Keratinocyte (primary cell): ENCODE data around the gene RAB3IL1. TPM values are rescaled to one million over a fixed set of nuclear protein-coding genes. Genes with fewer than 3 reads are reported as not detected.

Source experiments
- DNase-seq: peaks from one replicate; pipeline ENCODE4 v3.0.0-alpha.2; 2011; ENCODE audit warnings: low read depth, missing footprints, low spot score
- FAIRE-seq: peaks from 2 replicates; lab custom pipeline; 2011; peaks lifted over from hg19 to GRCh38; lab: Jason Lieb, UNC
- H2AFZ ChIP-seq: 2 replicates; pipeline ENCODE4 v1.6.0; 2012; ENCODE audit warnings: low read length, control low read depth, inconsistent platforms; ENCODE audit not compliant: control insufficient read depth
- H3K27ac ChIP-seq: 2 replicates; pipeline ENCODE4 v1.5.1; 2011; ENCODE audit warnings: low read length; ENCODE audit not compliant: control insufficient read depth, insufficient read depth
- H3K27me3 ChIP-seq: 3 replicates; pipeline ENCODE4 v1.6.0; 2011; ENCODE audit warnings: low read length; ENCODE audit not compliant: control insufficient read depth, insufficient read depth; ENCODE audit errors: extremely low read depth
- H3K36me3 ChIP-seq, 2 experiments: 2 replicates in 1 of 2; 3 replicates in 1 of 2; pipeline ENCODE4 v1.5.1; 2011; ENCODE audit warnings: low read length in 2 of 2, mild to moderate bottlenecking in 1 of 2; ENCODE audit not compliant: control insufficient read depth in 2 of 2, insufficient read depth in 2 of 2; ENCODE audit errors: extremely low read depth in 1 of 2
- H3K4me1 ChIP-seq: 3 replicates; pipeline ENCODE4 v1.5.1; 2011; ENCODE audit warnings: low read length; ENCODE audit not compliant: control insufficient read depth, insufficient read depth; ENCODE audit errors: extremely low read depth
- H3K4me2 ChIP-seq: 3 replicates; pipeline ENCODE4 v1.6.0; 2011; ENCODE audit warnings: low read depth, low read length; ENCODE audit not compliant: control insufficient read depth, insufficient read depth; ENCODE audit errors: extremely low read depth
- H3K4me3 ChIP-seq, 3 experiments: fragments of 200-600 bp in 1 of 3; sonication (generic) in 1 of 3; 2 replicates in 2 of 3; 3 replicates in 1 of 3; pipeline ENCODE4 v1.5.1; 2011 to 2016; ENCODE audit warnings: low read length in 3 of 3, mild to moderate bottlenecking in 3 of 3, control low read depth in 2 of 3, inconsistent platforms in 1 of 3, low read depth in 1 of 3, mixed read lengths in 1 of 3, mixed run types in 1 of 3, moderate library complexity in 1 of 3; ENCODE audit not compliant: control insufficient read depth in 2 of 3, insufficient read depth in 2 of 3; ENCODE audit errors: extremely low read depth in 1 of 3
- H3K79me2 ChIP-seq: 2 replicates; pipeline ENCODE4 v1.6.0; 2012; ENCODE audit warnings: low read length; ENCODE audit not compliant: control insufficient read depth, insufficient read depth
- H3K9ac ChIP-seq: 3 replicates; pipeline ENCODE4 v1.6.0; 2011; ENCODE audit warnings: low read length; ENCODE audit not compliant: control insufficient read depth, insufficient read depth; ENCODE audit errors: extremely low read depth
- H3K9me1 ChIP-seq: 3 replicates; pipeline ENCODE4 v1.6.0; 2011; ENCODE audit warnings: low read length; ENCODE audit not compliant: control insufficient read depth, insufficient read depth; ENCODE audit errors: extremely low read depth
- H3K9me3 ChIP-seq: 2 replicates; pipeline ENCODE4 v1.5.1; 2012; ENCODE audit warnings: low read depth, low read length; ENCODE audit not compliant: control insufficient read depth
- H4K20me1 ChIP-seq: 3 replicates; pipeline ENCODE4 v1.6.0; 2011; ENCODE audit warnings: low read length; ENCODE audit not compliant: control insufficient read depth, insufficient read depth; ENCODE audit errors: extremely low read depth
- CTCF ChIP-seq, 3 experiments: IDR thresholded peaks in 1 of 3; conservative IDR thresholded peaks in 1 of 3; optimal IDR thresholded peaks in 1 of 3; 2 replicates in 2 of 3; 3 replicates in 1 of 3; pipeline versions ENCODE3 to v1.5.1; 2011; ENCODE audit warnings: low read length in 3 of 3, mild to moderate bottlenecking in 3 of 3, moderate library complexity in 2 of 3, control low read depth in 1 of 3, inconsistent platforms in 1 of 3; ENCODE audit not compliant: insufficient read depth in 2 of 3; ENCODE audit errors: extremely low read depth in 1 of 3
- EZH2 ChIP-seq: IDR thresholded peaks from one replicate; pipeline ENCODE4 v1.6.1; 2012; ENCODE audit warnings: inconsistent platforms, mild to moderate bottlenecking, low read length, moderate library complexity
- dilution Hi-C: fragments of 300-500 bp; cut with MboI; formaldehyde crosslinking; loops from one replicate; pipeline ENCODE4 v1.7.0; 2020; ENCODE audit warnings: low sequenced_read_pairs; ENCODE audit not compliant: extremely low pct_ligation_motif_present
- polyA plus RNA-seq, 5 experiments: library from polyadenylated mRNA; depleted of rRNA in 3 of 5; stranded (reverse) in 3 of 5; stranded (forward) in 1 of 5; unstranded in 1 of 5; fragments of >200 nt; gene quantifications; 1 replicate in 1 of 5; 2 replicates in 3 of 5; 3 replicates in 1 of 5; pipeline versions ENCODE4 v1.2.1 to v1.2.3, GENCODE V29; 2011 to 2012; ENCODE audit warnings: missing spikeins in 2 of 5, low read depth in 1 of 5, low replicate concordance in 1 of 5

RAB3IL1 gene
- polyA plus RNA-seq, 1 donor (not counting 4 experiments of a cell fraction or from before 2014, with no cell fraction given): 0.31 TPM

GRCh38 chr11:61959678-61960077, 42.3 kb upstream of the RAB3IL1 start:
- dilution Hi-C loops: no loop called here
- no peak overlapping the region for H3K4me2 ChIP-seq
- H3K27ac ChIP-seq: no peak overlapping the region
- H2AFZ ChIP-seq: no peak overlapping the region
- H4K20me1 ChIP-seq: peaks cover 3% of the 10 kb centered on the region
- H3K9me3 ChIP-seq: no peaks in the 10 kb centered on the region
- peaks cover 10% of the 10 kb centered on the region for H3K27me3 ChIP-seq
- H3K79me2 ChIP-seq: no peaks in the 10 kb centered on the region
- FAIRE-seq: no peak
- no peak for DNase-seq
- H3K9me1 ChIP-seq: no peaks in the 10 kb centered on the region
- no peak overlapping the region for H3K9ac ChIP-seq
- no peak for TF ChIP-seq CTCF (optimal IDR thresholded peaks at IDR 0.05 in 1 of 3, IDR thresholded peaks at IDR 0.05 in 1 of 3, conservative IDR thresholded peaks at IDR 0.05 in 1 of 3; ENCODE audit: extremely low read depth in 1 of 3, insufficient read depth in 2 of 3, low read length in 3 of 3)
- no peak for TF ChIP-seq EZH2
- H3K36me3 ChIP-seq: peaks cover 5 to 7% of the 10 kb centered on the region in 2 experiments
- H3K4me3 ChIP-seq: no peak overlapping the region
- H3K4me1 ChIP-seq: peaks cover 10% of the 10 kb centered on the region

GRCh38 chr11:61959114-61959513, 41.7 kb upstream of the RAB3IL1 start:
- TF ChIP-seq EZH2 (no peak), CTCF (optimal IDR thresholded peaks at IDR 0.05 in 1 of 3, IDR thresholded peaks at IDR 0.05 in 1 of 3, conservative IDR thresholded peaks at IDR 0.05 in 1 of 3; ENCODE audit: extremely low read depth in 1 of 3, insufficient read depth in 2 of 3, low read length in 3 of 3) (peak in 1 of 3 experiments; percentile 30)
- peaks cover 3% of the 10 kb centered on the region for H4K20me1 ChIP-seq
- H3K9me3 ChIP-seq: no peaks in the 10 kb centered on the region
- H3K79me2 ChIP-seq: no peaks in the 10 kb centered on the region
- no peak overlapping the region for H3K4me2 ChIP-seq
- no peak overlapping the region for H2AFZ ChIP-seq
- H3K9ac ChIP-seq: no peak overlapping the region
- H3K4me3 ChIP-seq: no peak overlapping the region
- DNase-seq (no peak), FAIRE-seq (no peak)
- dilution Hi-C loops: no loop called here
- H3K27me3 ChIP-seq: peaks cover 13% of the 10 kb centered on the region
- peak overlapping the region; percentile 51 for H3K27ac ChIP-seq
- H3K9me1 ChIP-seq: no peaks in the 10 kb centered on the region
- peaks cover 5 to 6% of the 10 kb centered on the region in 2 experiments for H3K36me3 ChIP-seq
- peaks cover 9% of the 10 kb centered on the region for H3K4me1 ChIP-seq
